Measurements from ENCODE around the gene LEO1. TPM values are rescaled to one million over a fixed set of nuclear protein-coding genes. Genes with fewer than 3 reads are reported as not detected.

Gene LEO1
- 25.5 TPM for total RNA-seq (ENCODE audit: unreplicated experiment)
- long read RNA-seq, transcript LEO1-201 (12 exons, 2,193 nt), result major isoform, 22 of 34 reads
- long read RNA-seq, partial matches to known transcripts, result 11 of 34 reads
- long read RNA-seq, other reads (novel, unspliced or antisense), result 1 of 34 reads

GRCh38 chr15:51971375-51972133, at the start of gene LEO1:
Gene LEO1, minus strand, starts transcription at chr15:51971778. Its CDS starts 33 bp downstream, at chr15:51971745.
- peaks cover 7% of the 10 kb centered on the region for H3K27me3 Mint-ChIP-seq (ENCODE audit: unreplicated experiment)
- H3K36me3 Mint-ChIP-seq (ENCODE audit: low read depth, unreplicated experiment), result peaks cover 8% of the 10 kb centered on the region
- H3K27ac Mint-ChIP-seq (ENCODE audit: unreplicated experiment), result peak within 1 kb of the TSS; percentile 97
- peak; percentile 84 for DNase-seq (ENCODE audit: low spot score)
- TF ChIP-seq CTCF (IDR thresholded peaks at IDR 0.05; ENCODE audit: unreplicated experiment), result no peak
- no peaks in the 10 kb centered on the region for H3K9me3 Mint-ChIP-seq (ENCODE audit: unreplicated experiment)
- peak within 1 kb of the TSS; percentile 96 for H3K4me3 Mint-ChIP-seq (ENCODE audit: unreplicated experiment)
- peaks cover 13% of the 10 kb centered on the region for H3K4me1 Mint-ChIP-seq (ENCODE audit: unreplicated experiment)

- H3K27ac Mint-ChIP-seq (ENCODE audit: unreplicated experiment), result peak overlapping the region; percentile 96
- no peak for DNase-seq (ENCODE audit: low spot score)
- peaks cover 10% of the 10 kb centered on the region for H3K36me3 Mint-ChIP-seq (ENCODE audit: low read depth, unreplicated experiment)
- H3K9me3 Mint-ChIP-seq (ENCODE audit: unreplicated experiment), result no peaks in the 10 kb centered on the region
- H3K4me3 Mint-ChIP-seq (ENCODE audit: unreplicated experiment), result peak overlapping the region; percentile 99
- no peak for TF ChIP-seq CTCF (IDR thresholded peaks at IDR 0.05; ENCODE audit: unreplicated experiment)
- H3K27me3 Mint-ChIP-seq (ENCODE audit: unreplicated experiment), result peaks cover 11% of the 10 kb centered on the region
- peaks cover 37% of the 10 kb centered on the region for H3K4me1 Mint-ChIP-seq (ENCODE audit: unreplicated experiment)
Observed at GRCh38 chr15:52021128-52021671, 49.6 kb upstream of the LEO1 start.

- peaks cover 37% of the 10 kb centered on the region for H3K4me1 Mint-ChIP-seq (ENCODE audit: unreplicated experiment)
- no peak for TF ChIP-seq CTCF (IDR thresholded peaks at IDR 0.05; ENCODE audit: unreplicated experiment)
- H3K36me3 Mint-ChIP-seq (ENCODE audit: low read depth, unreplicated experiment), result peaks cover 10% of the 10 kb centered on the region
- no peak for DNase-seq (ENCODE audit: low spot score)
- peak overlapping the region; percentile 99 for H3K4me3 Mint-ChIP-seq (ENCODE audit: unreplicated experiment)
- H3K27me3 Mint-ChIP-seq (ENCODE audit: unreplicated experiment), result peaks cover 11% of the 10 kb centered on the region
- no peaks in the 10 kb centered on the region for H3K9me3 Mint-ChIP-seq (ENCODE audit: unreplicated experiment)
- H3K27ac Mint-ChIP-seq (ENCODE audit: unreplicated experiment), result peak overlapping the region; percentile 96
Observed at GRCh38 chr15:52020221-52021085, 48.9 kb upstream of the LEO1 start.

GRCh38 chr15:52019394-52020220, 48.0 kb upstream of the LEO1 start:
- peak overlapping the region; percentile 99 for H3K4me3 Mint-ChIP-seq (ENCODE audit: unreplicated experiment)
- no peak for TF ChIP-seq CTCF (IDR thresholded peaks at IDR 0.05; ENCODE audit: unreplicated experiment)
- H3K36me3 Mint-ChIP-seq (ENCODE audit: low read depth, unreplicated experiment), result peaks cover 10% of the 10 kb centered on the region
- peaks cover 37% of the 10 kb centered on the region for H3K4me1 Mint-ChIP-seq (ENCODE audit: unreplicated experiment)
- peak overlapping the region; percentile 96 for H3K27ac Mint-ChIP-seq (ENCODE audit: unreplicated experiment)
- H3K27me3 Mint-ChIP-seq (ENCODE audit: unreplicated experiment), result peaks cover 11% of the 10 kb centered on the region
- no peaks in the 10 kb centered on the region for H3K9me3 Mint-ChIP-seq (ENCODE audit: unreplicated experiment)
- peak; percentile 70 for DNase-seq (ENCODE audit: low spot score)
